Measurements from ENCODE around the gene ACSM4. TPM values are rescaled to one million over a fixed set of nuclear protein-coding genes. Genes with fewer than 3 reads are reported as not detected.
"Not testable (repeated sequence)": the region's sequence is repeated elsewhere in the genome, so short reads cannot be mapped to it uniquely, and the experiment has no call there.

The ACSM4 gene, protein sequence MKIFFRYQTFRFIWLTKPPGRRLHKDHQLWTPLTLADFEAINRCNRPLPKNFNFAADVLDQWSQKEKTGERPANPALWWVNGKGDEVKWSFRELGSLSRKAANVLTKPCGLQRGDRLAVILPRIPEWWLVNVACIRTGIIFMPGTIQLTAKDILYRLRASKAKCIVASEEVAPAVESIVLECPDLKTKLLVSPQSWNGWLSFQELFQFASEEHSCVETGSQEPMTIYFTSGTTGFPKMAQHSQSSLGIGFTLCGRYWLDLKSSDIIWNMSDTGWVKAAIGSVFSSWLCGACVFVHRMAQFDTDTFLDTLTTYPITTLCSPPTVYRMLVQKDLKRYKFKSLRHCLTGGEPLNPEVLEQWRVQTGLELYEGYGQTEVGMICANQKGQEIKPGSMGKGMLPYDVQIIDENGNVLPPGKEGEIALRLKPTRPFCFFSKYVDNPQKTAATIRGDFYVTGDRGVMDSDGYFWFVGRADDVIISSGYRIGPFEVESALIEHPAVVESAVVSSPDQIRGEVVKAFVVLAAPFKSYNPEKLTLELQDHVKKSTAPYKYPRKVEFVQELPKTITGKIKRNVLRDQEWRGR
- total RNA-seq = not detected
- not detected for polyA plus RNA-seq
- long read RNA-seq, donor 1 = 0 reads
- long read RNA-seq, donor 2, partial matches to known transcripts = 0 of 3 reads
- long read RNA-seq, donor 2, other reads (novel, unspliced or antisense) = 3 of 3 reads

DNA sequence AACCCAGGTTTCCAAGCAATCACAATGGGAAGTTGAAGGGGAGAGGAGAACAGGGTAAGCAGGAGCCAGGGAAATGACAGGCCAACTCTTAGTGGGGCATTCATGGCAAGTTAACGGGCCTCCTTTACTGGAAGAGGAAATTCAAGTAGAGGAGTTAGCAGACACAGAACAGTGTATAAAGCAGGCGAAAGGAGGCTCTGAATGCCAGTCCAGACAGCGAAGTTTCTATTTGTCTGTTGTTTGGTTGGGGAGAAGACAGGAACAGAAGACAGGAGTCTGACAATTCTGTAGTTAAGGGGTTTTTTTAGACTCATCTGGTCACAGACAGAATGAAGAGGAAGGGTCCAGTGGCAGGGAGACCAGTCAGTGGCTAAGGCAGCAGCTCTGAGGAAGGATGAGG, at the start of gene ACSM4:
Gene ACSM4, plus strand, starts transcription at position 301 of the 400 bp plus-strand sequence. CDS start 260 bp downstream, outside the sequence.
- WGBS, 2 donors = 80 to 83% methylated on average over 3 of the region's 3 CpGs
- DNase-seq (no peak), ATAC-seq (ENCODE audit: low FRiP score) (no peak)
- Histone ChIP-seq H3K9me3 (ENCODE audit: control insufficient read depth, low read length) (no peaks in the 10 kb centered on the region), H3K27ac (ENCODE audit: low read depth in 1 of 2, low read length in 2 of 2) (no peak within 1 kb of the TSS), H3K4me3 (ENCODE audit: low read length in 2 of 2) (no peak within 1 kb of the TSS), H3K4me1 (ENCODE audit: control insufficient read depth in 1 of 2, insufficient read depth in 2 of 2, low read length in 2 of 2) (no peaks in the 10 kb centered on the region), H3K36me3 (ENCODE audit: control insufficient read depth in 1 of 2, insufficient read depth in 2 of 2, low read length in 1 of 2) (no peaks in the 10 kb centered on the region), H3K27me3 (ENCODE audit: control insufficient read depth in 1 of 2, insufficient read depth in 2 of 2, low read length in 1 of 2) (no peaks in the 10 kb centered on the region)
- intact Hi-C loops (cut with DNase I) = no loop called here

DNA sequence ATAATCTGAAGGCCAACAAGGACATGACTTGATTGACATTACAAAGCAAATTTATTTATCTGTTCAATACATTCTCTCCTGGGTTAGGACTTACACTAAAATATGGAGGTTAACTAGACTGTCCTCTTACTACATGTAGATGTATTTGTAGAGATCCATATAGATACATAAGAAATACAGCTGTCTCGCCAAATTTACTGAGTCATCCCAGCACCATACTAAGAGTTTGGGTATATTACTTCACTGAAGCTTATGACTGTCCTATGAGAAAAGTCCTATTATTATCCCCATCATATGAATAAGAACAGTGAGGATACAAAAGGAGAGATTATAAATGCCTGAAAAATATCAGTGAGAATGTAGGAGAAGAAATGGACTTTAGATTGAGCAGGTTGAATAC, 44.8 kb upstream of the ACSM4 start:
- Histone ChIP-seq H3K36me3 (ENCODE audit: control insufficient read depth in 1 of 2, insufficient read depth in 2 of 2, low read length in 1 of 2) (no peaks in the 10 kb centered on the region), H3K4me1 (ENCODE audit: control insufficient read depth in 1 of 2, insufficient read depth in 2 of 2, low read length in 2 of 2) (no peaks in the 10 kb centered on the region), H3K4me3 (ENCODE audit: low read length in 2 of 2) (no peak overlapping the region), H3K27ac (ENCODE audit: low read depth in 1 of 2, low read length in 2 of 2) (no peak overlapping the region), H3K27me3 (ENCODE audit: control insufficient read depth in 1 of 2, insufficient read depth in 2 of 2, low read length in 1 of 2) (no peaks in the 10 kb centered on the region), H3K9me3 (ENCODE audit: control insufficient read depth, low read length) (no peaks in the 10 kb centered on the region)
- 90 to 96% methylated on average over 1 of the region's 1 CpG for WGBS, 2 donors
- ATAC-seq (ENCODE audit: low FRiP score) (no peak), DNase-seq (no peak)
- intact Hi-C loops (cut with DNase I) = no loop called here

DNA sequence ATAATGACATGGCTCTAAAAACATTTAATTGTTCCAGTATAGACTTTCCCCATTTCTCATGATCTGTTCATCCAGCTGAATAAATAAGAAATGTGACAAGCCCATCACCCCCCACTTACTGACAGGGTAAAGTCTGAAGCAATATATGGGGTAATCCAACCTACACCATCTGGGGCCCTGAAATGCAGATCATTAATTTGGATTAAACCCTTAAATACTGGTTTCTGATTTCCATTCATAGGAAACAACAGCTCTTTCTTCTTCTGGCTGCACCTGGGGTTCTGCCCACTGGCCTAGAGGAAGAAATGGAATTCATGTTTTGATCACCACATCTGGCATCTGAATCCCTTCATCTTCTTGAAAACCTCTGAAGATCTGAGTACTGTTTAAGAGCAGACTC, 39.3 kb upstream of the ACSM4 start:
- Histone ChIP-seq H3K27me3 (ENCODE audit: control insufficient read depth in 1 of 2, insufficient read depth in 2 of 2, low read length in 1 of 2) (no peaks in the 10 kb centered on the region), H3K27ac (ENCODE audit: low read depth in 1 of 2, low read length in 2 of 2) (no peak overlapping the region), H3K4me1 (ENCODE audit: control insufficient read depth in 1 of 2, insufficient read depth in 2 of 2, low read length in 2 of 2) (no peaks in the 10 kb centered on the region), H3K9me3 (ENCODE audit: control insufficient read depth, low read length) (no peaks in the 10 kb centered on the region), H3K36me3 (ENCODE audit: control insufficient read depth in 1 of 2, insufficient read depth in 2 of 2, low read length in 1 of 2) (no peaks in the 10 kb centered on the region), H3K4me3 (ENCODE audit: low read length in 2 of 2) (no peak overlapping the region)
- intact Hi-C loops (cut with DNase I) = no loop called here
- ATAC-seq (ENCODE audit: low FRiP score) (no peak), DNase-seq (no peak)

DNA sequence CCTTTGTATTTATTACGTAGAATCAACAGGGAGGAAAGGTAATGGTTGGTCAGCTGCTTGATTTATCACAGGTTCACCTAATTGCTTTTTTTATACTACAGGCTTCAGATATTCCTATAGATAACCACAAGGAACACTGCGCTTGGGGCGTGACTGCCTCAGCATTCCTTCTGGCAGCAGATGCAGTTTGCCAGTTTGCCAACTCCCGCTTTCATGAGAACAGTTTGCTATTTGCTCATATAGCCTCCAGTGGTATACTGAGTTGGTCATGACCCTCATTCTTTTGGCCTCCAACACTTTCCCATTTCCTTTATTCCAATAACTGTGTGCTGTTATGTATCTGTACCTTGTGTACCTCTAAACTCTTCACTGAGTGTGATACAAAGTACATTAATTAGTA, 38.6 kb upstream of the ACSM4 start:
- DNase-seq = no peak
- no peak overlapping the region for H3K27ac ChIP-seq (ENCODE audit: low read depth in 1 of 2, low read length in 2 of 2)
- 85 to 88% methylated on average over 4 of the region's 4 CpGs for WGBS, 2 donors
- H3K27me3 ChIP-seq (ENCODE audit: control insufficient read depth in 1 of 2, insufficient read depth in 2 of 2, low read length in 1 of 2) = no peaks in the 10 kb centered on the region
- intact Hi-C loops (cut with DNase I) = no loop called here
- no peak for ATAC-seq (ENCODE audit: low FRiP score)
- no peaks in the 10 kb centered on the region for H3K4me1 ChIP-seq (ENCODE audit: control insufficient read depth in 1 of 2, insufficient read depth in 2 of 2, low read length in 2 of 2)
- no peaks in the 10 kb centered on the region for H3K9me3 ChIP-seq (ENCODE audit: control insufficient read depth, low read length)
- no peaks in the 10 kb centered on the region for H3K36me3 ChIP-seq (ENCODE audit: control insufficient read depth in 1 of 2, insufficient read depth in 2 of 2, low read length in 1 of 2)
- H3K4me3 ChIP-seq (ENCODE audit: low read length in 2 of 2) = no peak overlapping the region

DNA sequence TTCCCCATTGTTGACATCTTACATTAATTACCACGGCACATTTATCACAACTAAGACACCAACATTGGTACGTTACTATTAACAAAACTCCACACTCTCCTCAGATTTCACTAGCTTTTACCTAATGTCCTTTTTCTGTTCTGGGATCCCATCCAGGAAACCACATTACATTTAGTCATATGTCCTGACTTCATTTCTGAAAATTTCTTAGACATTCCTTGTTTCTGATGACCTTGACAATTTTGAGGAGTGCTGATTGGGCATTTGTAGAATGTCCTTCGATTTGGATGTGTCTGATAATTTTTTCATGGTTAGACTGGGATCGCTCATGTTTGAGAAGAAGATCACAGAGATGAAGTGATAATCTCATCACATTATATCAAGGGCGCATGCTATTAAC, 34.6 kb upstream of the ACSM4 start:
- H3K27me3 ChIP-seq (ENCODE audit: control insufficient read depth in 1 of 2, insufficient read depth in 2 of 2, low read length in 1 of 2) = no peaks in the 10 kb centered on the region
- H3K27ac ChIP-seq (ENCODE audit: low read depth in 1 of 2, low read length in 2 of 2) = no peak overlapping the region
- intact Hi-C loops (cut with DNase I) = no loop called here
- H3K4me3 ChIP-seq (ENCODE audit: low read length in 2 of 2) = no peak overlapping the region
- WGBS, 2 donors = 56 to 68% methylated on average over 5 of the region's 5 CpGs
- H3K9me3 ChIP-seq (ENCODE audit: control insufficient read depth, low read length) = no peaks in the 10 kb centered on the region
- DNase-seq (no peak), ATAC-seq (ENCODE audit: low FRiP score) (no peak)
- H3K36me3 ChIP-seq (ENCODE audit: control insufficient read depth in 1 of 2, insufficient read depth in 2 of 2, low read length in 1 of 2) = no peaks in the 10 kb centered on the region
- no peaks in the 10 kb centered on the region for H3K4me1 ChIP-seq (ENCODE audit: control insufficient read depth in 1 of 2, insufficient read depth in 2 of 2, low read length in 2 of 2)

DNA sequence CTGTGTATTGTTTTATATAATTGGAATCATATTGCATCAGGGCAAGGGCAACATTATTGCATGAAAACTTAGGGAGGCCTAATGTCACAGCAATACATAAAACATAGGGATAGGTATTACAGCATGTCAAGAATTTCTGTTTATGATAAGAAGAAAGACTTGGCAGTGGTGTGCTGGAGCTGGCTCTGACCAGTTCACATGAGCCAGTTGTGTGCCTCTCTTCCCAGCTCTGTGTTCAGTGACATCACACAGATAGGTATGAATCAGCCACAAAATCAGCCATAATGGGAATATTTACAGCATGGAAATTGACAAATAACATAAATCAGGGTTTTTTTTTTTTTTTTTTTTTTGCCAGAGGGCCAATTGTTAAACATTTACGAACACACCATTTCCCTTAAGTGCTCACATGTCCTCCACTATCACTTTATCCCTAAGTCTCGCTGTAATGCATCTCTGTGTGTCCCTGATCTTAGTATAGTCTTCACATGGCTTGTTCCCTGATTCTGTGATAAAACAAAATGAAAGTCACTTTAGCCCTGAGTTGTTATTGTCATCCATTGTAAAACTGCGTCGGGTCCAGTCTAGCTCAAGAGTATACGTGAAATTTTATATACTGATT, 31.9 kb upstream of the ACSM4 start:
- Histone ChIP-seq H3K9me3 (ENCODE audit: control insufficient read depth, low read length) (no peaks in the 10 kb centered on the region), H3K4me3 (ENCODE audit: low read length in 2 of 2) (no peak overlapping the region), H3K36me3 (ENCODE audit: control insufficient read depth in 1 of 2, insufficient read depth in 2 of 2, low read length in 1 of 2) (no peaks in the 10 kb centered on the region), H3K4me1 (ENCODE audit: control insufficient read depth in 1 of 2, insufficient read depth in 2 of 2, low read length in 2 of 2) (no peaks in the 10 kb centered on the region), H3K27ac (ENCODE audit: low read depth in 1 of 2, low read length in 2 of 2) (no peak overlapping the region), H3K27me3 (ENCODE audit: control insufficient read depth in 1 of 2, insufficient read depth in 2 of 2, low read length in 1 of 2) (no peaks in the 10 kb centered on the region)
- WGBS, 2 donors = 87% methylated on average over 5 of the region's 5 CpGs
- intact Hi-C loops (cut with DNase I) = no loop called here
- ATAC-seq (ENCODE audit: low FRiP score) = no peak
- no peak for DNase-seq

DNA sequence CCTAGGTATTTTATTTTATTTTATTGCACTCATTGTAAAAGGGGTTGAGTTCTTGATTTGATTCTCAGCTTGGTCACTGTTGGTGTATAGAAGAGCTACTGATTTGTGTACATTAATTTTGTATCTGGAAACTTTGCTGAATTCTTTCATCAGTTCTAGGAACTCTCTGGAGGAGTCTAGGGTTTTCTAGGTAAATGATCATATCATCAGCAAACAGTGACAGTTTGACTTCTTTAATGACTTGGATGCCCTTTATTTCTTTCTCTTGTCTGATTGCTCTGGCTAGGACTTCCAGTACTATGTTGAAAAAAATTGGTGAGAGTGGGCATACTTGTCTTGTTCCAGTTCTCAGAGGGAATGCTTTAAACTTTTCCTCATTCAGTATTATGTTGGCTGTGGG, 28.4 kb upstream of the ACSM4 start:
- H3K4me3 ChIP-seq (ENCODE audit: low read length in 2 of 2); H3K36me3 ChIP-seq (ENCODE audit: control insufficient read depth in 1 of 2, insufficient read depth in 2 of 2, low read length in 1 of 2); intact Hi-C loops (cut with DNase I); ATAC-seq (ENCODE audit: low FRiP score); H3K4me1 ChIP-seq (ENCODE audit: control insufficient read depth in 1 of 2, insufficient read depth in 2 of 2, low read length in 2 of 2); H3K27me3 ChIP-seq (ENCODE audit: control insufficient read depth in 1 of 2, insufficient read depth in 2 of 2, low read length in 1 of 2); H3K27ac ChIP-seq (ENCODE audit: low read depth in 1 of 2, low read length in 2 of 2); DNase-seq; H3K9me3 ChIP-seq (ENCODE audit: control insufficient read depth, low read length): not testable (repeated sequence)

DNA sequence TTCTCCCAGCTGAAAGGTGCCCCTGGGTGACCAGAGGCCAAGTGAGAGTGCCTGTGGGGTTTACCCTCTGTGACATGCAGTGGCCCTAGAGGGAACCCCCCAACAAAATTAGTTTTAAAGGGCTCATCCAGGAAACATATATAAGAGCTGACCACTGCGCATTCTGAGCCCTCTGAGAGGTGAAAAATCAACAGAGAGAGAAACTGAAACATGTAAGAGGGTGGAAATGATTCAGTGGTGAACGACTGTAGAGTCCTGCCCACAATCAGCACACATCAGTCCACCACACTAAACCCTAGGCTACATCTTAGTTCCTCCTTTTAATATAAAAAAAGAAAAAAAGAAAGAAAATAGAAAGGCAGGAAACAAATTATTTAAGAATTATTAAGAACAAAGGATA, 21.0 kb upstream of the ACSM4 start:
- ATAC-seq (ENCODE audit: low FRiP score) (no peak), DNase-seq (no peak)
- H3K27me3 ChIP-seq (ENCODE audit: control insufficient read depth in 1 of 2, insufficient read depth in 2 of 2, low read length in 1 of 2) = no peaks in the 10 kb centered on the region
- H3K9me3 ChIP-seq (ENCODE audit: control insufficient read depth, low read length) = no peaks in the 10 kb centered on the region
- no peak overlapping the region for H3K27ac ChIP-seq (ENCODE audit: low read depth in 1 of 2, low read length in 2 of 2)
- intact Hi-C loops (cut with DNase I) = no loop called here
- H3K36me3 ChIP-seq (ENCODE audit: control insufficient read depth in 1 of 2, insufficient read depth in 2 of 2, low read length in 1 of 2) = no peaks in the 10 kb centered on the region
- no peak overlapping the region for H3K4me3 ChIP-seq (ENCODE audit: low read length in 2 of 2)
- WGBS, 2 donors = 60 to 71% methylated on average over 2 of the region's 2 CpGs
- H3K4me1 ChIP-seq (ENCODE audit: control insufficient read depth in 1 of 2, insufficient read depth in 2 of 2, low read length in 2 of 2) = no peaks in the 10 kb centered on the region

DNA sequence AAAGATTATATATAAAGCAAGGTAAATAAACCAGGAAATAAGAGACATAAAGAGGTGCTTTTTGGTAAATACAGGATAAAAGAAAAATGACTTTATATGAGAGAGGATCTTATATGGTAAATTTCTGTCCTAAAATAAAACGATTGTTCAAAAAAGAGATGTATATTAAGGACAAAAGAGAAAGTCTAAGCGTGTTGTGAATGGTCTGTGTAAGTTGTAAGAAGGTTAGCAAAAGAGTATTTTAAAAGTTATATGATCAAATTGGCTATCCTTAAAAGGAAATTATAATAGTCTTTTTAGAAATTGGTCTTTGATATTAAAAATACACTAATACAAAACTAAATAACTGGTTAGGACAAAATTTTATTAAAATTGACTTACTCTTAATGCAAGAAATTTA, 14.1 kb upstream of the ACSM4 start:
- no peak overlapping the region for H3K4me3 ChIP-seq (ENCODE audit: low read length in 2 of 2)
- 46 to 47% methylated on average over 2 of the region's 2 CpGs for WGBS, 2 donors

More for the DNA sequence above, 14.1 kb upstream of the ACSM4 start:
- no peaks in the 10 kb centered on the region for H3K4me1 ChIP-seq (ENCODE audit: control insufficient read depth in 1 of 2, insufficient read depth in 2 of 2, low read length in 2 of 2)
- no peak overlapping the region for H3K27ac ChIP-seq (ENCODE audit: low read depth in 1 of 2, low read length in 2 of 2)
- intact Hi-C loops (cut with DNase I) = no loop called here
- DNase-seq (no peak), ATAC-seq (ENCODE audit: low FRiP score) (no peak)
- no peaks in the 10 kb centered on the region for H3K36me3 ChIP-seq (ENCODE audit: control insufficient read depth in 1 of 2, insufficient read depth in 2 of 2, low read length in 1 of 2)
- H3K9me3 ChIP-seq (ENCODE audit: control insufficient read depth, low read length) = no peaks in the 10 kb centered on the region
- no peaks in the 10 kb centered on the region for H3K27me3 ChIP-seq (ENCODE audit: control insufficient read depth in 1 of 2, insufficient read depth in 2 of 2, low read length in 1 of 2)
